Testis (tissue), 3 donors: ENCODE data around the gene SLC18B1. TPM values are rescaled to one million over a fixed set of nuclear protein-coding genes. Genes with fewer than 3 reads are reported as not detected.
A peak's percentile ranks its signal among the peaks of the same experiment; 100 is the strongest.
"Not testable (repeated sequence)": the region's sequence is repeated elsewhere in the genome, so short reads cannot be mapped to it uniquely, and the experiment has no call there.

Experiments
- DNase-seq: peaks from one replicate; pipeline ENCODE4 v3.0.0-alpha.2; 2019
- H3K27ac ChIP-seq, 2 donors: fragments of 200-600 bp; sonication (generic); one replicate each; pipeline ENCODE4 v1.5.1; 2019
- H3K27me3 ChIP-seq: fragments of 200-600 bp; sonication (generic); one replicate; pipeline ENCODE4 v1.5.1; 2019
- H3K36me3 ChIP-seq: fragments of 200-600 bp; sonication (generic); one replicate; pipeline ENCODE4 v1.5.1; 2017; ENCODE audit warnings: low read depth; ENCODE audit errors: missing control alignments
- H3K4me1 ChIP-seq: fragments of 200-600 bp; sonication (generic); one replicate; pipeline ENCODE4 v1.5.1; 2019
- H3K4me3 ChIP-seq, 2 donors: fragments of 200-600 bp; sonication (generic); one replicate each; pipeline ENCODE4 v1.5.1; 2017 to 2019
- H3K9me3 ChIP-seq: fragments of 200-600 bp; sonication (generic); one replicate; pipeline ENCODE4 v1.5.1; 2017
- POLR2A ChIP-seq: fragments of 450-650 bp; IDR thresholded peaks from one replicate; pipeline ENCODE4 v1.6.1; 2017; ENCODE audit warnings: antibody characterized with exemption, mild to moderate bottlenecking, moderate library complexity
- WGBS, 2 donors: methylation state at CpG; one replicate each; pipeline ENCODE4 v1.1.5; 2018; 5-methylcytosine and 5-hydroxymethylcytosine counted together
- intact Hi-C: fragments of 100-400 bp; cut with DNase I; formaldehyde crosslinking; loops from one replicate; pipeline ENCODE4 v1.15.1; 2023; ENCODE audit warnings: low total_unique reads
- polyA plus RNA-seq: library from polyadenylated mRNA; stranded (reverse); fragments of 350-450 nt; fragmentation: Illumina TruSeq; extraction: RNeasy Lipid Tissue Mini Kit (QIAGEN cat#74804); gene quantifications from one replicate; pipeline ENCODE4 v1.2.3, GENCODE V29; 2014; ENCODE audit warnings: low read depth, low replicate concordance; ENCODE audit not compliant: insufficient read depth
- total RNA-seq, 2 donors: library from RNA; depleted of rRNA; stranded (reverse); fragments of >200 nt; gene quantifications; one replicate each; pipeline ENCODE4 v1.2.3, GENCODE V29; 2016
- TF ChIP-seq, protein P1 (sequence below), 3 experiments: fragments of 450-650 bp in 2 of 3; fragments of 200-600 bp in 1 of 3; sonication (generic) in 1 of 3; IDR thresholded peaks; one replicate each; pipeline ENCODE4 v1.5.1; 2016 to 2019; ENCODE audit warnings: antibody characterized with exemption in 3 of 3, mild to moderate bottlenecking in 2 of 3, moderate library complexity in 1 of 3

Gene SLC18B1
- total and polyA plus RNA-seq, 3 donors from 2014 or later: 2.4 to 7.5 (median 3.6) TPM

- no peaks in the 10 kb centered on the region for H3K9me3 ChIP-seq
- intact Hi-C loops: no loop called here
- TF ChIP-seq, protein P1, sequence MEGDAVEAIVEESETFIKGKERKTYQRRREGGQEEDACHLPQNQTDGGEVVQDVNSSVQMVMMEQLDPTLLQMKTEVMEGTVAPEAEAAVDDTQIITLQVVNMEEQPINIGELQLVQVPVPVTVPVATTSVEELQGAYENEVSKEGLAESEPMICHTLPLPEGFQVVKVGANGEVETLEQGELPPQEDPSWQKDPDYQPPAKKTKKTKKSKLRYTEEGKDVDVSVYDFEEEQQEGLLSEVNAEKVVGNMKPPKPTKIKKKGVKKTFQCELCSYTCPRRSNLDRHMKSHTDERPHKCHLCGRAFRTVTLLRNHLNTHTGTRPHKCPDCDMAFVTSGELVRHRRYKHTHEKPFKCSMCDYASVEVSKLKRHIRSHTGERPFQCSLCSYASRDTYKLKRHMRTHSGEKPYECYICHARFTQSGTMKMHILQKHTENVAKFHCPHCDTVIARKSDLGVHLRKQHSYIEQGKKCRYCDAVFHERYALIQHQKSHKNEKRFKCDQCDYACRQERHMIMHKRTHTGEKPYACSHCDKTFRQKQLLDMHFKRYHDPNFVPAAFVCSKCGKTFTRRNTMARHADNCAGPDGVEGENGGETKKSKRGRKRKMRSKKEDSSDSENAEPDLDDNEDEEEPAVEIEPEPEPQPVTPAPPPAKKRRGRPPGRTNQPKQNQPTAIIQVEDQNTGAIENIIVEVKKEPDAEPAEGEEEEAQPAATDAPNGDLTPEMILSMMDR (IDR thresholded peaks at IDR 0.05): no peak
- no peak for TF ChIP-seq POLR2A
- no peak for DNase-seq
- no peak overlapping the region for H3K27ac ChIP-seq
- WGBS, 2 donors: 92 to 96% methylated on average over 4 of the region's 4 CpGs
- H3K36me3 ChIP-seq: no peaks in the 10 kb centered on the region
- no peaks in the 10 kb centered on the region for H3K27me3 ChIP-seq
- H3K4me1 ChIP-seq: no peaks in the 10 kb centered on the region
- no peak overlapping the region for H3K4me3 ChIP-seq
Observed at GRCh38 chr6:132789396-132789776, 9.1 kb downstream of the SLC18B1 start.

DNA sequence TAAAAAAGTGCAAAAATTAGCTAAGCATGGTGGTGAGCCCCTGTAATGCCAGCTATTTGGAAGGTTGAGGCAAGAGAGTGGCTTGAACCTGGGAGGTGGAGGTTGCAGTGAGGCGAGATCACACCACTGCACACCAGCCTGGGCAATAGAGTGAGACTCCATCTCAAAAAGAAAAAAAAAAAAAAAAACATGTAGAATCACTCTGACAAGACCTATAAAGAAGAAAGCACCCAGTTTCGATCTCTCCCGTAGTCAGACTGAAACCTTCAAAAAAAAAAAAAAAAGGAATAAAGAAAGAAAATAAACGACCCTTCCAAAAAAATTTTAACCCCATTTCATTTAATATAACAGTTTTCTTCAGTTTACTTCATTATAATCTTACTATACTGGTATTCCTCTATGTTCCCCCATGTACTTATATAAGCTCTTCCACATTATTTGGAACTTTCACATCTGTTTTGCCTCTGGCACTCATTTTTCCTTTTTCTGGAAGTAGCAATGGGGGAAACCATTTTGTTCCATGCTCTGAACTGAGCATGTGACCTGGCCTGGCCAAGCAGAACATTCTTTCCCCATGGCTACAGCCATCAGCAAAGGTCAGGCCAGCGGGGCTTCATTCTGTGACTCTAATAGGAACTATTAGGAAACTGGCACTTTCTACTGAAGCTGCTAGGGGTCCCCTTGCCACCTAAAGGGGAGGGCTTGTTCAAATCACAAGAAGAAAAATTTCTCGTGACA, 9.6 kb downstream of the SLC18B1 start:
- no peaks in the 10 kb centered on the region for H3K36me3 ChIP-seq
- TF ChIP-seq, protein P1 (IDR thresholded peaks at IDR 0.05): no peak
- no peak for TF ChIP-seq POLR2A
- 85 to 91% methylated on average over 6 of the region's 6 CpGs for WGBS, 2 donors
- H3K4me3 ChIP-seq: no peak overlapping the region
- no peak overlapping the region for H3K27ac ChIP-seq
- intact Hi-C loops: no loop called here
- H3K4me1 ChIP-seq: no peaks in the 10 kb centered on the region
- H3K9me3 ChIP-seq: no peaks in the 10 kb centered on the region
- DNase-seq: no peak
- H3K27me3 ChIP-seq: no peaks in the 10 kb centered on the region

DNA sequence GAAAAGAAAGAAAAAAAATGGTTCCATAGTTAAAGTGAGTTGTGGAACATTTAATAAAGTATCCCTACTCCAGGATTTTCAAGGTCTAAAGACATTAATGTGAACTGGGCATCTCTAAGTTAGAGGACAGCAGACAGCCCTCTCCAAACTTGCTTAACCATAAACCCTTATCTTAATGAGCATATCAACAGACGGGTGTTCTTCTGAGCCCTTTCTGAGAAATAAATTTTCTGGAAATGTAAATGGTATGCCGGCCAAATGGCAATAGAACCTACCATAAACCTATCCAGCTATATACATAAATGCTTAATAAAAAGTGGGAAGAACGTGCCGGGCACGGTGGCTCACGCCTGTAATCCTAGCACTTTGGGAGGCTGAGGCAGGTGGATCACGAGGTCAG, 12.5 kb downstream of the SLC18B1 start:
- WGBS, 2 donors: 74 to 77% methylated on average over 7 of the region's 7 CpGs
- H3K9me3 ChIP-seq: no peaks in the 10 kb centered on the region
- intact Hi-C loops: no loop called here
- H3K27me3 ChIP-seq: no peaks in the 10 kb centered on the region
- H3K4me3 ChIP-seq: peak overlapping the region in 1 of 2 donors; percentile 12
- TF ChIP-seq, protein P1 (IDR thresholded peaks at IDR 0.05): no peak
- no peak for TF ChIP-seq POLR2A
- no peak overlapping the region for H3K27ac ChIP-seq
- H3K36me3 ChIP-seq: no peaks in the 10 kb centered on the region
- no peaks in the 10 kb centered on the region for H3K4me1 ChIP-seq
- no peak for DNase-seq

DNA sequence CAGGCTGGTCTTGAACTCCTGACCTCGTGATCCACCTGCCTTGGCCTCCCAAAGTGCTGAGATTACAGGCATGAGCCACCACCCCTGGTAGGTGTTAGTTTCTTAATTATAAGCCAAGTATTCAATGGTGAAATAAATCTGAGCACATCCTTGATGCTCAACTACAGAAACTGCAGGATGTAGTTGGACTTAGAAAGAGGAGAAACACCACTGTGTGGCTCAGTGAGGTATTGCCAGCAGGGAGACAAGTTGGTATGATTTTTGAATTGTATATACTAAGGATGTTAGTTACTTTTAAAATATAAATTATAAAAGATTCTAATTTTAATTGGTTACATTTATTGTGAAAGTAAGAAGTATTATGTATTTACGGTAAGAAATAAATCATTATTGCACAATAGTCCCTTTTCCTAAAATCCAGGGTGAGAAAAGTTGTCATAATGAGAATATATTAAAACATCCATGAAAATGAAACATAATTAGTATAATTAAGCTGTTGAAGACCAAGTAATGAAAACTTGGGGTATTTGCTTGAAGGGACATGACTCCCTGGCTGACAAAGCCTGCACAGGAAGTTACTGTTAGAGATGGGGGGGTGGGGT, 17.6 kb downstream of the SLC18B1 start:
- no peak overlapping the region for H3K27ac ChIP-seq
- no peaks in the 10 kb centered on the region for H3K36me3 ChIP-seq
- intact Hi-C loops: no loop called here
- H3K9me3 ChIP-seq: no peaks in the 10 kb centered on the region
- no peak for DNase-seq
- no peaks in the 10 kb centered on the region for H3K4me1 ChIP-seq
- TF ChIP-seq, protein P1 (IDR thresholded peaks at IDR 0.05): no peak
- 41 to 70% methylated on average over 2 of the region's 2 CpGs for WGBS, 2 donors
- H3K4me3 ChIP-seq: no peak overlapping the region
- H3K27me3 ChIP-seq: no peaks in the 10 kb centered on the region

DNA sequence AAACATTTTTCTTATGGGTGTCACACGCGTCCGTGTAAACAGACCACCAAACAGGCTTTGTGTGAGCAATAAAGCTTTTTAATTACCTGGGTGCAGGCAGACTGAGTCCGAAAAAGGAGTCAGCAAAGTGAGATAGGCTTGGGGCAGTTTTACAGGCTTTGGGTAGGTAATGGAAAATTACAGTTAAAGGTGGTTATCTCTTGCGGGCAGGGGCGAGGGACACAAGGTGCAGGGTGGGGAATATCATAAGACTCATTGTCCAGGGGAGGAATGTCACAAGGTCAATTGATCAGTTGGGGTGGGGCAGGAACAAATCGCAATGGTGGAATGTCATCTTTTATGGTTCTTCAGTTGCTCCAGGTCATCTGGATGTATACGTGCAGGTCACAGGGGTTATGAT, 20.6 kb downstream of the SLC18B1 start:
- H3K4me3 ChIP-seq, H3K27me3 ChIP-seq, H3K27ac ChIP-seq, H3K4me1 ChIP-seq, H3K36me3 ChIP-seq, H3K9me3 ChIP-seq, intact Hi-C loops, DNase-seq: not testable (repeated sequence)
- 88 to 91% methylated on average over 8 of the region's 8 CpGs for WGBS, 2 donors
